ENCODE data around the gene IFI6.

IFI6 gene

GRCh38 chr1:27650539-27651175 is 21.3 kb downstream of the IFI6 start:
- no peaks in the 10 kb centered on the region for H3K36me3 ChIP-seq (ENCODE audit: control insufficient read depth, low read length)
- no peak overlapping the region for H3K27ac ChIP-seq (ENCODE audit: low read depth, low read length)
- no peak overlapping the region for H3K4me3 ChIP-seq (ENCODE audit: low read length)
- H3K79me2 ChIP-seq (ENCODE audit: control insufficient read depth, low read length): no peaks in the 10 kb centered on the region
- TF ChIP-seq EZH2phosphoT487 (IDR thresholded peaks at IDR 0.05; ENCODE audit: borderline replicate concordance, low read length): no peak
- no peak for TF ChIP-seq CTCF (IDR thresholded peaks at IDR 0.05; ENCODE audit: low read depth, low read length, poor library complexity, severe bottlenecking)
- peaks cover 7% of the 10 kb centered on the region for H3F3A ChIP-seq (ENCODE audit: control insufficient read depth, insufficient read depth)
- no peaks in the 10 kb centered on the region for H3K9me2 ChIP-seq (replicated peaks; ENCODE audit: control insufficient read depth, low read length)
- peaks cover 21% of the 10 kb centered on the region for H3K4me1 ChIP-seq (ENCODE audit: control insufficient read depth, low read length)
- H3K27me3 ChIP-seq (ENCODE audit: control insufficient read depth, low read length): no peaks in the 10 kb centered on the region
- no peaks in the 10 kb centered on the region for H3K9me3 ChIP-seq (ENCODE audit: control insufficient read depth, insufficient read depth, low read length)
- H3K4me2 ChIP-seq (ENCODE audit: low read length): no peak overlapping the region
- H4K20me1 ChIP-seq (ENCODE audit: control insufficient read depth, insufficient read depth, low read depth, low read length): no peaks in the 10 kb centered on the region

- no peaks in the 10 kb centered on the region for H3K27me3 ChIP-seq (ENCODE audit: control insufficient read depth, low read length)
- peaks cover 7% of the 10 kb centered on the region for H3F3A ChIP-seq (ENCODE audit: control insufficient read depth, insufficient read depth)
- H3K9me3 ChIP-seq (ENCODE audit: control insufficient read depth, insufficient read depth, low read length): no peaks in the 10 kb centered on the region
- no peaks in the 10 kb centered on the region for H3K79me2 ChIP-seq (ENCODE audit: control insufficient read depth, low read length)
- no peaks in the 10 kb centered on the region for H3K36me3 ChIP-seq (ENCODE audit: control insufficient read depth, low read length)
- no peak overlapping the region for H3K4me3 ChIP-seq (ENCODE audit: low read length)
- no peaks in the 10 kb centered on the region for H4K20me1 ChIP-seq (ENCODE audit: control insufficient read depth, insufficient read depth, low read depth, low read length)
- TF ChIP-seq EZH2phosphoT487 (IDR thresholded peaks at IDR 0.05; ENCODE audit: borderline replicate concordance, low read length): no peak
- TF ChIP-seq CTCF (IDR thresholded peaks at IDR 0.05; ENCODE audit: low read depth, low read length, poor library complexity, severe bottlenecking): no peak
- H3K9me2 ChIP-seq (replicated peaks; ENCODE audit: control insufficient read depth, low read length): no peaks in the 10 kb centered on the region
- no peak overlapping the region for H3K27ac ChIP-seq (ENCODE audit: low read depth, low read length)
- no peak overlapping the region for H3K4me2 ChIP-seq (ENCODE audit: low read length)
- H3K4me1 ChIP-seq (ENCODE audit: control insufficient read depth, low read length): peaks cover 17% of the 10 kb centered on the region
Measured at GRCh38 chr1:27650171-27650538, 21.8 kb downstream of the IFI6 start.

- Histone ChIP-seq H3K4me1 (ENCODE audit: control insufficient read depth, low read length) (peaks cover 15% of the 10 kb centered on the region), H4K20me1 (ENCODE audit: control insufficient read depth, insufficient read depth, low read depth, low read length) (no peaks in the 10 kb centered on the region), H3K79me2 (ENCODE audit: control insufficient read depth, low read length) (no peaks in the 10 kb centered on the region), H3K9me3 (ENCODE audit: control insufficient read depth, insufficient read depth, low read length) (no peaks in the 10 kb centered on the region), H3K9me2 (replicated peaks; ENCODE audit: control insufficient read depth, low read length) (no peaks in the 10 kb centered on the region), H3K27ac (ENCODE audit: low read depth, low read length) (no peak overlapping the region), H3K36me3 (ENCODE audit: control insufficient read depth, low read length) (no peaks in the 10 kb centered on the region), H3K4me2 (ENCODE audit: low read length) (no peak overlapping the region), H3F3A (ENCODE audit: control insufficient read depth, insufficient read depth) (peaks cover 7% of the 10 kb centered on the region), H3K27me3 (ENCODE audit: control insufficient read depth, low read length) (no peaks in the 10 kb centered on the region), H3K4me3 (ENCODE audit: low read length) (no peak overlapping the region)
- TF ChIP-seq CTCF (IDR thresholded peaks at IDR 0.05; ENCODE audit: low read depth, low read length, poor library complexity, severe bottlenecking): no peak
- no peak for TF ChIP-seq EZH2phosphoT487 (IDR thresholded peaks at IDR 0.05; ENCODE audit: borderline replicate concordance, low read length)
Measured at GRCh38 chr1:27649306-27649635, 22.7 kb downstream of the IFI6 start.

Measured in DOHH2 (cell line).